ENCODE data around the gene FYN.

- TF ChIP-seq POLR2AphosphoS5 (IDR thresholded peaks at IDR 0.05; ENCODE audit: borderline replicate concordance, low read depth, low read length) (no peak), EZH2 (IDR thresholded peaks at IDR 0.05) (no peak), FOXP2 (optimal IDR thresholded peaks at IDR 0.05; ENCODE audit: control extremely low read depth, extremely low read length, insufficient read depth) (no peak)
These were observed 3.1 kb downstream of the FYN start for GRCh38 chr6:111870051-111870741.
